Measurements from ENCODE around the gene PHKB.
"Not testable (repeated sequence)": the region's sequence is repeated elsewhere in the genome, so short reads cannot be mapped to it uniquely, and the experiment has no call there.

Gene PHKB

GRCh38 chr16:47667956-47668355, 206.8 kb downstream of the PHKB start:
- FAIRE-seq (no peak), DNase-seq (ENCODE audit: insufficient read length, low spot score) (no peak)
- TF ChIP-seq PAX5 (IDR thresholded peaks at IDR 0.05; ENCODE audit: insufficient read depth, low read length, severe bottlenecking), result no peak
- no peak for TF ChIP-seq TAF1 (IDR thresholded peaks at IDR 0.05; ENCODE audit: low read depth, low read length)
- no peak for TF ChIP-seq POLR2A (IDR thresholded peaks at IDR 0.05; ENCODE audit: low read depth, low read length)
- TF ChIP-seq SPI1 (IDR thresholded peaks at IDR 0.05; ENCODE audit: low read depth, low read length), result no peak
- TF ChIP-seq POU2F2 (IDR thresholded peaks at IDR 0.05; ENCODE audit: low read depth, low read length), result no peak

- TF ChIP-seq TAF1 (IDR thresholded peaks at IDR 0.05; ENCODE audit: low read depth, low read length) (no peak), POLR2AphosphoS5 (IDR thresholded peaks at IDR 0.05; ENCODE audit: low read depth, low read length) (no peak), POU2F2 (IDR thresholded peaks at IDR 0.05; ENCODE audit: low read depth, low read length) (no peak), SPI1 (IDR thresholded peaks at IDR 0.05; ENCODE audit: low read depth, low read length) (no peak), PAX5 (IDR thresholded peaks at IDR 0.05; ENCODE audit: insufficient read depth, low read length, severe bottlenecking) (no peak), POLR2A (IDR thresholded peaks at IDR 0.05; ENCODE audit: low read depth, low read length) (no peak)
- no peak for DNase-seq (ENCODE audit: insufficient read length, low spot score)
- FAIRE-seq, result no peak
Measured at GRCh38 chr16:47672475-47672874, 211.3 kb downstream of the PHKB start.

DNA sequence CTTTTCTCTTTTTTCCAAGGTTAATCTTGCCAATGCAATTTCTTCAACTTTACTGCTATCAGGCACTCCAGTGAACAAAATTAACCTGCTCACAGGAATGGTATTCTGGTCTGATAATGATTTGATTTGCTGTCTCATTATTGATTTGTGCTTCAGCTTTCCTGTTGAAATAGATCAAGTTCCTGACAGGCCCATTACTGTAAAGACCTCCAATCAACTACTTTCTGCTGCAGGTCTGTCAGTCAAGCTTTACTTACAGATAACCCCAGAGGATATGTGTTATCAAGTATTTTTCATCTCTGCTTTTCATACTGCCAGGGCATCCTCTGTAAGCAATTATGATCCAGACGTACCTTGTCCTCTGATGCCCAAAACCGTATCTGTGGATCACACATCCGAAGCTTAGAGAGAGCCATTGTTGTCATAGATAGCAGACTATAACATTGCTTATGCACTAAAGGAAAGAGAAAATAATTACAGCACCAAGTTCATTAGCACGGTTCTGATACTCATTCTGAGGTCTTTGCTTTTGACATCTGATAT, 215.6 kb downstream of the PHKB start:
- FAIRE-seq, result no peak
- TF ChIP-seq TAF1 (IDR thresholded peaks at IDR 0.05; ENCODE audit: low read depth, low read length) (no peak), SPI1 (IDR thresholded peaks at IDR 0.05; ENCODE audit: low read depth, low read length) (no peak), POLR2AphosphoS5 (IDR thresholded peaks at IDR 0.05; ENCODE audit: low read depth, low read length) (no peak), PAX5 (IDR thresholded peaks at IDR 0.05; ENCODE audit: insufficient read depth, low read length, severe bottlenecking) (no peak), POLR2A (IDR thresholded peaks at IDR 0.05; ENCODE audit: low read depth, low read length) (no peak), POU2F2 (IDR thresholded peaks at IDR 0.05; ENCODE audit: low read depth, low read length) (no peak)
- DNase-seq (ENCODE audit: insufficient read length, low spot score), result no peak

GRCh38 chr16:47681571-47681970, 220.4 kb downstream of the PHKB start:
- FAIRE-seq; DNase-seq (ENCODE audit: insufficient read length, low spot score): not testable (repeated sequence)

GRCh38 chr16:47687694-47688093, 226.6 kb downstream of the PHKB start:
- DNase-seq (ENCODE audit: insufficient read length, low spot score) (no peak), FAIRE-seq (no peak)

GRCh38 chr16:47693226-47693625, 232.1 kb downstream of the PHKB start:
- no peak for DNase-seq (ENCODE audit: insufficient read length, low spot score)
- FAIRE-seq, result no peak
- TF ChIP-seq POU2F2 (IDR thresholded peaks at IDR 0.05; ENCODE audit: low read depth, low read length) (no peak), PAX5 (IDR thresholded peaks at IDR 0.05; ENCODE audit: insufficient read depth, low read length, severe bottlenecking) (no peak), TAF1 (IDR thresholded peaks at IDR 0.05; ENCODE audit: low read depth, low read length) (no peak), SPI1 (IDR thresholded peaks at IDR 0.05; ENCODE audit: low read depth, low read length) (no peak), POLR2AphosphoS5 (IDR thresholded peaks at IDR 0.05; ENCODE audit: low read depth, low read length) (no peak), POLR2A (IDR thresholded peaks at IDR 0.05; ENCODE audit: low read depth, low read length) (no peak)

More at GRCh38 chr16:47687694-47688093, 226.6 kb downstream of the PHKB start:
- TF ChIP-seq POLR2A (IDR thresholded peaks at IDR 0.05; ENCODE audit: low read depth, low read length) (no peak), SPI1 (IDR thresholded peaks at IDR 0.05; ENCODE audit: low read depth, low read length) (no peak), TAF1 (IDR thresholded peaks at IDR 0.05; ENCODE audit: low read depth, low read length) (no peak), PAX5 (IDR thresholded peaks at IDR 0.05; ENCODE audit: insufficient read depth, low read length, severe bottlenecking) (no peak), POLR2AphosphoS5 (IDR thresholded peaks at IDR 0.05; ENCODE audit: low read depth, low read length) (no peak), POU2F2 (IDR thresholded peaks at IDR 0.05; ENCODE audit: low read depth, low read length) (no peak)

GRCh38 chr16:47694543-47694942, 233.4 kb downstream of the PHKB start:
- TF ChIP-seq PAX5 (IDR thresholded peaks at IDR 0.05; ENCODE audit: insufficient read depth, low read length, severe bottlenecking) (no peak), TAF1 (IDR thresholded peaks at IDR 0.05; ENCODE audit: low read depth, low read length) (no peak), POU2F2 (IDR thresholded peaks at IDR 0.05; ENCODE audit: low read depth, low read length) (no peak), POLR2AphosphoS5 (IDR thresholded peaks at IDR 0.05; ENCODE audit: low read depth, low read length) (no peak), POLR2A (IDR thresholded peaks at IDR 0.05; ENCODE audit: low read depth, low read length) (no peak), SPI1 (IDR thresholded peaks at IDR 0.05; ENCODE audit: low read depth, low read length) (no peak)
- DNase-seq (ENCODE audit: insufficient read length, low spot score) (no peak), FAIRE-seq (no peak)

DNA sequence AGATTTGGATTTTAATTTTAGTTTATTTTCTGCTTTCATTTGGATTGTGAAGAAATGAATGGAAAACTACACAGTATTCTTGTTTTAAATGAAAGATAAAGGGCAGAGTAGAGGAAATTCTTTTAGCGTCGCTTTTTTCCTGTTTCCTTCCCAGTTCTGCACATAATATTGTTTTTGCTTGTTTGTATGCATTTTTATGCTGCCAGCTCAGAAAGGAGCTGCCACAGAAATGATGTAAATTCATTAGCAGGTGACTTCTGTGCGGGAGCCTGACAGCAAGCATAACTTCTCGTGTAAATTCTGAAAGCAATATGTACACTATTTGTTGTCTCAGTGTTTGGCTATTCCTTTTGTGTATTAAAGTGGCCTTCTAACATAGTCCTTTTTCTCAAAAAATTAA, 234.6 kb downstream of the PHKB start:
- DNase-seq (ENCODE audit: insufficient read length, low spot score), result no peak
- TF ChIP-seq POU2F2 (IDR thresholded peaks at IDR 0.05; ENCODE audit: low read depth, low read length), result no peak
- TF ChIP-seq POLR2A (IDR thresholded peaks at IDR 0.05; ENCODE audit: low read depth, low read length), result no peak
- no peak for TF ChIP-seq POLR2AphosphoS5 (IDR thresholded peaks at IDR 0.05; ENCODE audit: low read depth, low read length)
- no peak for TF ChIP-seq PAX5 (IDR thresholded peaks at IDR 0.05; ENCODE audit: insufficient read depth, low read length, severe bottlenecking)
- no peak for TF ChIP-seq SPI1 (IDR thresholded peaks at IDR 0.05; ENCODE audit: low read depth, low read length)
- TF ChIP-seq TAF1 (IDR thresholded peaks at IDR 0.05; ENCODE audit: low read depth, low read length), result no peak
- FAIRE-seq, result no peak

DNA sequence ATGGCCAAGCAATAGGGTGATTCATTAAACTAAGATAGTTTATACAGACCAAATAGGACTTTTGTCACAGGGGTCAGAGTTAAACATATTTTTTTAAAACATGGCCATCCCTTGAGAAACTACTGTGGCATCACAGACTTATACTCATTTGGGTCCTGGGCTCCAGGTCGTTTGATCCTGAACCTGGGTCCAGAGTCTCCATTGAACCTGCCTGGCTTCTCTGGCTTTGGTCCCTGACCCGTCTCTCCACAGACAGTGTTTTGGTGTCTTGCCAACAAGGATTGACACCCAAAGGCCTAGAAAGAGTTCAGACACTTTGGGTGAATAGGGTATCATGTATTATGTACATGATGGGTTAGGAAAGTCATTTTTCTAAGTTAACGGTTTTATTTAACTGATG, 236.7 kb downstream of the PHKB start:
- FAIRE-seq (no peak), DNase-seq (ENCODE audit: insufficient read length, low spot score) (no peak)
- TF ChIP-seq SPI1 (IDR thresholded peaks at IDR 0.05; ENCODE audit: low read depth, low read length), result no peak
- no peak for TF ChIP-seq POLR2AphosphoS5 (IDR thresholded peaks at IDR 0.05; ENCODE audit: low read depth, low read length)
- no peak for TF ChIP-seq POU2F2 (IDR thresholded peaks at IDR 0.05; ENCODE audit: low read depth, low read length)
- TF ChIP-seq TAF1 (IDR thresholded peaks at IDR 0.05; ENCODE audit: low read depth, low read length), result no peak
- no peak for TF ChIP-seq POLR2A (IDR thresholded peaks at IDR 0.05; ENCODE audit: low read depth, low read length)
- no peak for TF ChIP-seq PAX5 (IDR thresholded peaks at IDR 0.05; ENCODE audit: insufficient read depth, low read length, severe bottlenecking)

DNA sequence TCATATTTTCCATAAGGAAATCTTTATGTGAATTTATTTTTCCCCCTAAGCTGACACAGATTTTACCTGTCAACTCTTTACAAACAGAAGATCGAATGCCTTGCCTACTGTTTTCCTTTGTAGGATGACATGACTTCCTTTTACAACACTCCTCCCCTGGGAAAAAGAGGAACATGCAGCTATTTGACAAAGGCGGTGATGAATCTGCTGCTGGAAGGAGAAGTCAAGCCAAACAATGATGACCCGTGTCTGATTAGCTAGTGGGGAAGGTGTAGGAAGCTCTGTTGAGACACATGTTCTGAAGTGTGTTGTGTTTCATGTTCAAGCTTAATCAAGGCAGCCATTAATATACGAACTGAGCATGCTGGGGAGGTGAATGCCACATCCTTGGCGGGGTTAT, 238.0 kb downstream of the PHKB start:
- no peak for TF ChIP-seq PAX5 (IDR thresholded peaks at IDR 0.05; ENCODE audit: insufficient read depth, low read length, severe bottlenecking)
- no peak for TF ChIP-seq POLR2AphosphoS5 (IDR thresholded peaks at IDR 0.05; ENCODE audit: low read depth, low read length)
- no peak for TF ChIP-seq POU2F2 (IDR thresholded peaks at IDR 0.05; ENCODE audit: low read depth, low read length)
- no peak for TF ChIP-seq SPI1 (IDR thresholded peaks at IDR 0.05; ENCODE audit: low read depth, low read length)
- no peak for TF ChIP-seq TAF1 (IDR thresholded peaks at IDR 0.05; ENCODE audit: low read depth, low read length)
- TF ChIP-seq POLR2A (IDR thresholded peaks at IDR 0.05; ENCODE audit: low read depth, low read length), result no peak
- no peak for FAIRE-seq
- no peak for DNase-seq (ENCODE audit: insufficient read length, low spot score)

Measured in GM12891 (cell line).